ENCODE measurements around the gene COTL1. TPM values are rescaled to one million over a fixed set of nuclear protein-coding genes. Genes with fewer than 3 reads are reported as not detected.

The COTL1 gene
- total RNA-seq, 1 donor from 2014 or later: 893 TPM

DNA sequence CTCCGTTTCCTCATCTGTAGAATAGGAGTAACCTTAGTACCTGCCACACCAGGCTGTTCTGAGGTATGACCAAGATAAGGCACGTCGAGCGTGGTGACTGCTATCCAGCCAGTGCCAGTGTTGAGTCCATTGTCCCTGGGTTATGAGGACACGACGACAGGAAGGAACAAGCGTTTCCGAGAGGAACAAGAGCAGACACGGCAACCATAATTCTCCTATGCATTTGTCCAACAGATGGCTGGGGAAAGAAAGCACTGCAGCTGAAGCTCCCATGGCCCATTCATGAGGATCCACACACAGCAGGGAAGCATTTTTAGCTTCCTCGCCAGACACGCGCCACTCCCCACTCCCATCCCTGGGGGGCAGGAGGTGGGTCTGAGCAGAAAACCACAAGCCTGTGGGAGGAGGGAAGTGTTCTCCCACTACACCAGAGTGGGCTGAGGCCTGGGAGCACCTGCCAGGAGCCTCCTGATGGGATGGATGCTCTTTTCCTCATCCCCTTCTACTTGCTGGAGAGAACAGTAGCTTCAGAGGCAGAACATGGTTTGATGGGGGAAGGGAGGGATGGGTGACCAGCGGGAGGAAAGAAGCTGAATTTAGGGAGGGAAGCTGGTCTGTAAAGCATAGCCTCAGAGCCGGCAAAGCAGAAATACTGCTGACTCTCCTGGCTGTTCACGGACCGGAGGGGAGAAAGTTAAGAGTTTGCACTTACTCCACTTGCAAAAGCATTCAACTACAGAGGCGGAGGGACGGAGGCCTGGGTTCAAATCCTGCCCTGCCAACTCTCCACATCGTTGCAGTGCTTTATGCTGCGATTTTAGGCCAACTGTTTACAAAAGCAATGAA, 2.7 kb downstream of the COTL1 start:
- intact Hi-C loops (cut with micrococcal nuclease): no loop called here

DNA sequence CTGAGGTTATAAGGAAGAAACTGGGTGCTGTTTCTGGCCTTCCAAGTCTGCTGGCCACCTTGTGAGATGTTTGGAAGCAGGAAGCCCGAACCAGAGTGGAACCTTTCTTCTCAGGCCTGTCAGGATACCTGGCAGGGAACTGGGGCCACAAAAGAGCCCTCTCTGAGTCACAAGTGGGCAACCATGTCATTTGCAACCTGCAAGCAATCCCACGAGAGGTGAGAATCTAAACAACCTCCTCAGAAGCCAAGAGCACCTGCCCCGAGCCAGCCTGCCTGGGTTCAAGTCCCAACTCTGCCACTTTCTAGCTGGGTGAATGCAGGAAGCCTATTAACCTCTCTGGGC, 3.3 kb downstream of the COTL1 start:
- intact Hi-C loops (cut with micrococcal nuclease): no loop called here

DNA sequence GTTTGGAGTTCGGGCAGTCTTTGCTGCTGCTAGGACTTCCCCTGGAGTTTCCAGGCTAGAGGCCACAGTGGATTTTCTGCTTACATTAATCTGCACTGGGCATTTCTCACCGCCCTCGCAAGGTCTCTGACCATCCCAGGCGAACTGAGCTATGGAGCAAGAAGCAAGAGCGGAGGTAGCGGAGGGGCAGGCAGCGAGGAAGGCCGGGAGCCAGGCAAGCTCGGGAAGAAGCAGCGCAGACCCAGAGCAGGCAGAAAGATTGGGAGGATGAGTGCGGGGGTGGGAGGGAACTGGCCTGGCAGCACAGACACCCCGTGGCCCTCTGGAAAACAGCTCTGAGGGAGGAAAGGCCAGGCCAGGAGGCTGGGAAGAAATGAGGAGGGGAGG, 3.8 kb downstream of the COTL1 start:
- intact Hi-C loops (cut with micrococcal nuclease): no loop called here

DNA sequence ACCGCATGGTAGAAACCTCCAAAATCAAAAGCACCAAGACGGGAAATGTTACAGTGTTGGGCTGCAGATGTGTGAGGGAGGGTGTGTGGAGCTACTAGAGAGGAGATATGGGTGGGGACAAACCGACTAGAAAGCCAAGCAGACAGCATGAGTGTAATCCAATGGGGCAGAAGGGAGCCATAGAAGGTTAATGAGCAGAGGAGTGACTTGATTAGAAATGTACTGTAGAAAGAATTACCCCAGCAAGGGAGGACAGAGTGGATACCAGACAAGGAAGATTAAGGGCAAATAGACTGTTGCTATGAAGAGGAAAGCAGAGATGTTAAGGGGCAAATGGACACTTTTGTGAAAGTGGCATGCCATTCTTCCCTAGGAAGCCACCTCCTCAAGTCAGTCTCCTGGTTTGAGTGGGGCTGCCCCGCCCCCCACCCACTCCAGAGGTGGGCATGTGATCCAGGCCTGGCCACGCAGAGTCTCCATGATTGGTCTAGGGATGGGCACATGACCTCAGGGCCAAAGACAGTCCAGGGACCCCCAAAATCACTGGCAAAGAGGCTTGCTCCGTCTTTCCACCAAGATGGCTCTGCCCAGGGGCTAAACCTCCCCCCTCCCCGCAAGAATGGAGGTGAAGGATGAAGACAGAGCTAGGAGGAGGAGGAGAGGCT, 4.3 kb downstream of the COTL1 start:
- intact Hi-C loops (cut with micrococcal nuclease): no loop called here

DNA sequence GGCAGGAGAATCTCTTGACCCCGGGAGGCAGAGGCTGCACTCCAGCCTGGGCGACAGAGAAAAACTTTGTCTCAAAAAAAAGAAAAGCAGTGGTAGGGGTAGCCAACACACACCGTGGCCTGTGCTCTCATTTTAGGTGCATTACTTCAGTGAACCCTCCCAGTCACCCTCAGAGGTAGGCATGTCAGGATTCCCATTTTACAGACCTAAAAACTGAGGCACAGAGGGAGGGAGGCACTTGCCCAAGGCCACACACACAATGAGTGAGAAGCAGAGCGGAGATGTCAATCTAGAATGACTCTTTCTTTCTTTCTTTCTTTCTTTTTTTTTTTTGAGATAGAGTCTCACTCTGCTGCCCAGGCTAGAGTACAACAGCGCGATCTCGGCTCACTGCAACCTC, 5.2 kb downstream of the COTL1 start:
- intact Hi-C loops (cut with micrococcal nuclease): no loop called here

DNA sequence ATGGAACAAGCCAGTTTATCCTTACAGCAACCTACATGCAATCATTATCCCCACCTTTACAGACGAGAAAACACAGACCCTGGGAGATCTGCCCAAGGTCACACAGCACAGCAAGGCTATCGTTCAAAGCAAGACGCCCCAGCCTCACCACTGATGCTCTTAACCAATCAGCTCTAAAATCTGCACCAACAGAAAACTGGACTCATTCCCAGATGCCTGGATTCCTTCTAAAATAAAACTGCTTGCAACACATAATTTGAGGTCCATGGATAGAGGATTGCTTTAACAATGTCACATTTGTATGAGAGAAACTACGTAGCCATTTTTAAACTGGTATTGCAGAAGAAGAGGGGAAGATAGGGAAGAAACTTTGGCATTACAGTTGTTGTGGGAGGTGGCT, 6.8 kb downstream of the COTL1 start:
- intact Hi-C loops (cut with micrococcal nuclease): no loop called here

DNA sequence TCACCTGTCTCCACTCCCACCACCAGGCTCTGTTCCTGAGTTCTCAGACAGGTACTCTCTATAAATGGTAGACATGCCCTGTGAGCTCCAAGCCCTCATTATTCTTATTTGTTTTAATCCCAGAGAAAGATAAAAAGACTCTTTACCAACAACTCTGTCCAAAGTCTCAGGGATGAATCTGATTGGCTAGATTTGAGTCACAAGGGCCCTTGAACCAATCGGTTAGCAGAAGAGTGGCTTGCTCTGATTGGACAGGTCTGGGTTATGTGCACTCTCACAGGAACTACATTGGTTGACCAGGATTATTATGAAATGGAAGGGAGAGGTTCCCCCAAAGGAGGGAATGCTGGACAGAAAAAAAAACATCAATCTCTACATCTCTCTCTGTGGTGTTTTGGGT, 7.5 kb downstream of the COTL1 start:
- intact Hi-C loops (cut with micrococcal nuclease): no loop called here

DNA sequence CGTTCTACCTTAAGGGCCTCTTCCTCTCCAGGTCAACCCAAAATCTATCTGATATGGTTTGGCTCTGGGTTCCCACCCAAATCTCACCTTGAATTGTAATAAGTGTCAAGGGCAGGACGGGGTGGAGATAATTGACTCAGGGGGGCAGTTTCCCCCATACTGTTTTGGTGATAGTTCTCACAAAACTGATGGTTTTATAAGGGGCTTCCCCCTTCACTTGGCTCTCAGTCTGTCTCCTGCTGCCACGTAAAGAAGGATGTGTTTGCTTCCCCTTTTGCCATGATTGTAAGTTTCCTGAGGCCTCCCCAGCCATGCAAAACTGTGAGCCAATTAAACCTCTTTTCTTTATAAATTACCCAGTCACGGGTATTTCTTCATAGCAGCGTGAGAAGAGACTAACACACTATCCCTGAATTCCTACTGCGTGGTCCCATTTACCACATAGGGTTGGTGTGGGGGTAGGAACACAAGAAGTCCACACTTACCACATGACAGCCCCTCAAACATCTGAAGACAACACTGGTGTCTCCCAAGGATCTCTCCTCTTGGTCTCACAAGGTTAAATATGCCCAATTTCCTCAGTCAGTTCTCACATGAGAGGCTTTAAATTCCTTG, 8.2 kb downstream of the COTL1 start:
- intact Hi-C loops (cut with micrococcal nuclease): loop anchor here (2.0 kb wide), 2 partner anchors 15 to 95 kb away; no protein-coding TSS in a partner anchor

DNA sequence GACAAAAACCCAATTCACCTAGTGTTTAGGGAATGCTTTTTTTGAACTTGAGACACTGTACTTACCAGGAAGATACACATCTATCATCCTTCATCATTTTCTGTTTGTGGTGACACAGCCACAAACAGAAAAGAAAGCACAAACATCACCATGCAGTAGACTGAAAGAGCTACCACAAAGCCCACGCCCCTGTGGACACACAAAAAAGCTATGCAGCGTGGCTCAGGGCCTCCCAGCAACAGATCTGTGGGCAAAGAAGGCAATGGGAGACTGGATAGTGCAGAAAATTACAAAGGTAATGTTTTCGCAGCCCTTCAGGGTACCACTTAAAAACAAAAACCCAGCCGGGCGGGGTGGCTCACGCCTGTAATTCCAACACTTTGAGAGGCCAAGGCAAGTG, 9.6 kb downstream of the COTL1 start:
- intact Hi-C loops (cut with micrococcal nuclease): loop anchor here (1.0 to 2.0 kb wide), 4 partner anchors 8 to 93 kb away; no protein-coding TSS in a partner anchor

DNA sequence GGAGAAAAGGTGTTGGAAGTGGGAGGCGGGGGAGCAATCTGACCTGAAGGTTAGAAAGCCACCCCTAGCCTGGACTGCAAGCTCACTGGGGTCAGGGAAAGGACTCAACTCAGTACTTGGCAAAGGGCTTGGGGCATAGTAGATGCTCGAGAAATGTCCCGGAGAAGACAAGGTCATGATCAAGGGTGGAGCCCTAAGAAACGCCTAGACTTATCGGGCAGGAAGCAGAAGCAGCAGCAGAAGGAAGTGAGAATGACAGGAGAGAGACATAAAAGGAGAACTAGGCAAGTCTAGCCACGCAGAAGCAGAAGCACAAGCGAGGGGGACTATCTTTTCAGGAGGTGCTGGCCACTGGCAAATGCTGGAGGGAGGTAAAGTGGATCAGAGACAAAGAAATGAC, 10.2 kb downstream of the COTL1 start:
- intact Hi-C loops (cut with micrococcal nuclease): loop anchor here (1.0 to 2.0 kb wide), 4 partner anchors 7 to 93 kb away; no protein-coding TSS in a partner anchor

DNA sequence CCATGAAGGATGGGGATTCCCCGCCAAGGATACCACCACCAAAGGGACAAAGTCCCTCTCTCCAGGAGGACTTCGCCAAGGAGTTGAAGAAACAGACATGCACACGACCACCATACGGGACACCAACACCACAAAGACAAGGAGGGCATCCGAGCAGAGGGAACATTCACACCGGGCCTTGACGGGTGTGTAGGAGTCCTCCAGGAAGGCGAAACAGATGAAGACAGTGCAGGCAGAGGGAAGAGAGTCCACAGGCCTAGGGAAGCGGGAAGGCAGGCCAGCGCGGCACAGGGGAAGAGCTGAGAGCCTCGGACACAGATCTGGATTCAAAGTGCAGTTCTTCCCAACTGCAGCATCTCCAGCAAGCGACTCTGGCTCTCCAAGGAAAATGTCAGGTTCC, 10.8 kb downstream of the COTL1 start:
- intact Hi-C loops (cut with micrococcal nuclease): no loop called here

DNA sequence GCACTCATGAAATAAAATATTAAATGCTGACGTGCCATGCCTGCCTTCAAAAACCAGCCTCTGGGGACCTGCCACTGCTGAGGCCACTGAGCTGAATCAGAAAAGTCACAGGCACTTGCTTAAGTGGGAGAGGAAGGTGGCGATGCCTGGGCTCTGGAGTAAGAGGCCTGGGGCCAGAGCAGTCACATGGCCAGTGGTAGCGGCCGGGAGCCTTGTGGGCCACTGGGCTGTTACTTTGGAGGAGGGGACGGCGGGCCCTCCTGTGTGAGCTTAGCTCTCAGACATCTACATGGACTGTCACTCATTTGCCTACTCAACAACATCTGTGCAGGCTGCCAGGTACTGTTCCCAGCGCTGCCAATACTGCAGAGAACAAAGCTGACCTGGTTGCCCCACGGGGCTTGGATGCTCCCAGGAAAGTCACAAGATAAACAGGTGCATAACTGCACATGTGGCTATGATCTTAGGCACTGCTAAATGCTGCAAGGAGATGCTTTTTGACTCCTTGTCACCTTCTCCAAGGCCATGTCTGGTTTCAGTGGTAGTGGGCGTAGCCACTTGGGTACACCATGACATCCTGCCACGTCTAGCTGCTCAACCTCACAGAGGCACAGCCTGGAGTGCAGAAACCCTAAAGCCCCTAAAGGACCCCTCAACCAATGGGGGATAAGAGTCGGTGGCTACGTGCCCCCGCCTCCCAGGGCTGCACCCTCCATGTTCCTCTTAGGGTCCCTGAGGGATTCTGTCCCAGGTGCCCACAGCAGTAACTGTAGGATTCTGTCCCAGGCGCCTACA, 11.6 kb downstream of the COTL1 start:
- intact Hi-C loops (cut with micrococcal nuclease): no loop called here

DNA sequence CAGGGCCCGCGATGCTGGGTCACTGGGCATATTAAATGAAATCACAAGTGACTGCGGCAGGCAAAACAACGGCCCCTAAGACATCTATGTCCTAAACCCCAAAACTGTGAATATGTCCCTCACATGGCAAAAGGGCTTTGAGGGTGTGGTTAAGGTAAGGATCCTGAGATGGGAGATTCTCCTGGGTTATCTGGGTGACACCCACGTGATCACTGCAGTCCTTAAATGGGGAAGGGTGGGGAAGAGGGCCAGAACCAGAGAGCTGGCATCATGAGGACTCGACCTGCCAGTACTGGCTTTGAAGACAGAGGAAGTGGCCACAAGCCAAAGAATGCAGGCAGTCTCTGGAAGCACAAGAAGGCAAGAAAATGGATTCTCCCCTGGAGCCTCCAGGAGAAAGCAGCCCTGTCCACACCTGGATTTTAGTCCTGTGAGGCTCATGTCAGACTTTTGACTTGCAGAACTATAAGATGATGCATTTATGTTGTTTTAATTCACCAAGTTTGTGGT, 12.5 kb downstream of the COTL1 start:
- intact Hi-C loops (cut with micrococcal nuclease): no loop called here

DNA sequence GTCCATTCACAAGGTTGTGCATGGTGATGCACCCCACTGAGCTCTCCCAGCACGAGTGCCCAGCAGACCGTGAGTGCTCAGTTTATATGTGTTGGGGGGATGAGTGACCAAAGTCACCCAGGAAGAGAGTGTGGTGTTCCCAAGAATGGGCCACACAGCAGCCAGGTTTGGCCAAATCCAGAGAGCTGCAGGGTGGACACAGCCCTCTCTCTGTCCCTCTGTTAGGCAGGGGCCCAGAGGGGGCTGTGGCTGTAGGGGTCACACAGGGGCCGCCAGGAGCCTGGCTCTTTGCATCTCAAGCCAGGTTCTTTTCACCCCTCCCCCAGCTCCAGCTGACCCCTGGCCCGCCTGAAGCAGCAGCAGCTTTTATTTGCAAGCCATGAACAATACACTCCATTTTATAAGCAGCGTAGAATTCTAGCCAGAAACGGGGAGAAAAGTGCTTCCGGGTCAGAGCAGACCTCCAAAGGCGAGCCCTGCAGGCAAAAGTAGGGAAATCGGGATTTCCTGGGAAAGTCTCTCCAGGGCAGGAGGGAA, 13.3 kb downstream of the COTL1 start:
- intact Hi-C loops (cut with micrococcal nuclease): no loop called here

DNA sequence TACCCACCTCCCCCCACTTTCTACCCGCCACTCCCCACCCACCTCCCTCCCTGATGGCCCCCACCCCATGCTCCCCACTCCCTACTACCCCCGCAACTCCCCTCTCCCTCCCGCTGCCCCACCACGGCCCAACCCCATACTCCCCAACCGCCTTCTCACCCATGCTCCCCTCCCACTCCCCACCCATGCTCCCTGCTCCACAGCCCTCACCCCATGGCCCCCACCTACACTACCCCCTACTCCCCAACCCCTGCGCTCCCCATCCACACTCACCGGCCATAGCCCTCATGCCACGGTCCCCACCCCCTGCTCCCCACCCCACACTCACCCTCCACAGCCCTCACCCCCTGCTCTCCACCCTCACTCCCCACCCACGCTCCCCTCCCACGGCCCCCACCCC, 13.9 kb downstream of the COTL1 start:
- intact Hi-C loops (cut with micrococcal nuclease): no loop called here

DNA sequence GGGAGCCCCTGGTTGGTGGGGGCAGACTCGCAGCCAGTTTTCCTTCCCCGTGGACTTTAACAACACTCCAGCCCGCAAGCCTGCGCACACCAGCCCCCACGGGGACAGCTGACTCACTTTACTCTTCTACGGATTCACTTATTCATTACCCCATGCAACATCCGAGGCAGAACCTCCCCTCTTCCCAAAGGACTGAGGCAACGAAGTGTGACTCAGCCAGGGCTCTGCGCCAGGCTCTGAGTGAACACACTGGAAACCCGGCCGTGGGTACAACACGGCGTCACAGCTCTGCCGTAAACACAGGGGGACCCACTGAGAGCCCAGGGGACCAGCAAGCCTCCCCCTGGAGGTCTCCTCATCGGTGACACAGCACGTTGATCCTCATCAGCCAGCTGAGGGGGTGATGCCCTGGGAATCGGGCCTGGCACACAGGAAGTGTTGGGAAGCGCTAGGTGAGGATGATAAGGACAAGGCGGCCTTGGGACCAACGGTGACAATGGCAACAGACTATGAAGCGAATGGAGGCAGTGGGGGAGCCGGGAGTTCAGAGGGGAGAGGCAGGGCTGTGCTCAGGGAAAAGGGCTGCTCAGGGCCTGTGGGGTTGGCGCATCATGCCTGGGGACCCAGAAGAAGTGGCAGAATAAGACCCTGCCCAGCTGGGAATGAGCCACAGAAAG, 14.6 kb downstream of the COTL1 start:
- intact Hi-C loops (cut with micrococcal nuclease): no loop called here

DNA sequence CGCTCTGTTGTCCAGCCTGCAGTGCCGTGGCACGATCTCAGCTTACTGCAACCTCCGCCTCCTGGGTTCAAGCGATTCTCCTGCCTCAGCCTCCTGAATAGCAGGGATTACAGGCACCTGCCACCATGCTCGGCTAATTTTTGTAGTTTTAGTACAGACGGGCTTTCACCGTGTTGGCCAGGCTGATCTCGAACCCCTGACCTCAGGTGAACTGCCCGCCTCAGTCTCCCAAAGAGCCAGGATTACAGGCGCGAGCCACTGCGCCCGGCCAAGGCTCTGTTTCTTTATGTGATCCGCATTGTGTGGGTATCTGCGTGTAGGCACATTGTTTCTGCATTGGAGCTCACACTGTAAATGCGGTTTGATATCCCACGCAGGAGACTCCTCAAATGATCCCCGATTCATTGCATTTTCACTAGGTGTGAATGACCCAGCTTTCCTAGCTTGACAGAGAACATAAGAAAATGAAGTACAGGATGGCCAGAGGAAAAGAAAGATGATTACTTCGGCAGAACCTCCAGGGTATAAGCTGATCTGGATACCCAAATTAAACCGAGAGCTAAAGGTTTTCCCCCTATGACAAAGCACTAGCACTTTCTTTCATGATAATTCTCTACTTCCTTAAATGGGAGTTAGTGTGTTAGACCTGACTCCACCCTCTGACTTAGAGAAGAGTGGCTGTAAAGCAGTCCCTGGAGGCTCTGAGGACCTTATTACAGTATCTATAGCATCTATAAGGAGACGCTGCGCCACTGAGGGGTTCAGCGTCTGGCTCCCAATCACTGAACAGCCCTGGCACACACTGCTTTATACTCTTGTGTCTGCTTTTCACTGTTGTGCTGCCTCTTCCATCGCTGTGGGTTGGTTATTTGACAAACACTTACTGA, 17.3 kb downstream of the COTL1 start:
- intact Hi-C loops (cut with micrococcal nuclease): loop anchor here (1.0 to 2.0 kb wide), 4 partner anchors 8 to 86 kb away; partner anchors contain the start of gene COTL1

DNA sequence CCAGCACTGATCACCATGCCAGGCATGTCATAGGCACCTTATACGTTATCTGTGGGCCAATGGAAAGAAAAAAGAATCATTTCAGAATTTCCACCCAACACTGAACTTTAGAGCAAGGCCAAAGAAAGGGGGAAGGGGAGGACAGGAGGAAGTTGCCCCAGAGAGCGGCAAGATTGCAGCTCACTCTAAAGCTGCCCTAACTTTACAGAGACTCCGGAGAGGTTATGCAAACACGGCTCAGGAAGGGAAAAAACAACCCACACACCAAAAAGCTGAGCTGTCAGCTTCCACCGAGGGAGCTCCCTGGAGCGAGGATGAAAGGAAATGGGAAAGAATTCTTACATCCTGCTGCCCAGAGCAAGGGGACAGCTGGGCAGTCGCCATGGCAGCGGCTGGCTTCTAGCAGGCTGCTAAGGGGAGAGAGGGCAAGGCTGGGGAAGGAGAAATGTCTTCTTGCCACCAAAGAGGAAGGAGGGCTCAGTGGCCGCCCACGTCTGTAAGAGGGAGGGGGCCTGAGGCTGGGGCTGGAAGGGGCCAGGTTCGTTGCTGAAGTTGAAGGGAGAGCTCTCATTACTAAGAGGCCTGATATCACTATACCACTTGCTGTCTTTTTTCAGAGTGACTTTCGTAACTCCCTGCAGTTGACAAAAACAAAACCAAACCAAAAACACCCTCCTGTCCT, 18.2 kb downstream of the COTL1 start:
- intact Hi-C loops (cut with micrococcal nuclease): loop anchor here (1.0 to 2.0 kb wide), 3 partner anchors 9 to 85 kb away; no protein-coding TSS in a partner anchor

DNA sequence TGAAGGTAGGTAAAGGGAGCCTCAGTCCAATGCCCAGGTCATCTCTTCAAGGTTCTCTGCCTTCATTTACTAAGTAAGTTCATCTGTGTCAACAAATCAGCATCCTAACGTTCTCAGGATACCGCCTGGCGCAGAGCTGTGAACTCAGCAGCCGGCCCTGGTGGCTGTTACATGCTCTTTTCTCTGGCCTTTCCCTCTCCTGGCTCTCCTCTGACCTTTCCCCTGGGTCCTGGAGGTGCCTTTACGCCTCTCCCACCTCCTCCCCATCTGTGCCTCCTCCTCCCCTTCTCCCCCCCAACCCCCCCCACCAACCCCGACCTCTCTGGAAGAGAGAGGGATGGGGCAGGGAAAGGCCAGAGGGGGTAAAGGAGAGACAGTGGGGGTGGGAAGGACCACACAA, 19.5 kb downstream of the COTL1 start:
- intact Hi-C loops (cut with micrococcal nuclease): no loop called here
